ENCODE measurements around the gene AGAP3. TPM values are rescaled to one million over a fixed set of nuclear protein-coding genes. Genes with fewer than 3 reads are reported as not detected.

Gene AGAP3
- total and polyA plus RNA-seq, 2 of the 4 experiments (the other 2 are of a cell fraction), result 35.3 to 93.9 TPM

DNA sequence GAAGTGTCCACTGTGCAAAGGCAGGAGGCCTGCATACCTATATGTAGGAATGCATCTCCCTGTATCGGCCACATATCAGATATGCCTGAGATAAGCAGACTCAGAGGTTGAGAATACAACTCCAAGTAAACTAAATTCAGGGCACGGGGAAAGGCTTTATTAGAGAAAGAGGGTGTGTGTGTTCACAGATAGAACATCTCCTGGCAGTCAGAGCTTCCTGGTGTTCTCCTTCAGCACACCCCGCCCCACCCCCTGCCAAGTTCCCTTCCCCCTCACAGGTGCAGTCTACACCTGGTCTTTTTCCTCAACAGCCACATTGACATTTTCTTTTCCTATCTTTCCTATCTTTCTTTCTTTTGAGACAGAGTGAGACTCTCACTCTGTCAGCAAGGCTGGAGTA is 64.1 kb downstream of the AGAP3 start (continued):
- TF ChIP-seq, protein P1, sequence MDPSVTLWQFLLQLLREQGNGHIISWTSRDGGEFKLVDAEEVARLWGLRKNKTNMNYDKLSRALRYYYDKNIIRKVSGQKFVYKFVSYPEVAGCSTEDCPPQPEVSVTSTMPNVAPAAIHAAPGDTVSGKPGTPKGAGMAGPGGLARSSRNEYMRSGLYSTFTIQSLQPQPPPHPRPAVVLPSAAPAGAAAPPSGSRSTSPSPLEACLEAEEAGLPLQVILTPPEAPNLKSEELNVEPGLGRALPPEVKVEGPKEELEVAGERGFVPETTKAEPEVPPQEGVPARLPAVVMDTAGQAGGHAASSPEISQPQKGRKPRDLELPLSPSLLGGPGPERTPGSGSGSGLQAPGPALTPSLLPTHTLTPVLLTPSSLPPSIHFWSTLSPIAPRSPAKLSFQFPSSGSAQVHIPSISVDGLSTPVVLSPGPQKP (IDR thresholded peaks at IDR 0.05; ENCODE audit: borderline replicate concordance, low read depth, low read length), result no peak
- TF ChIP-seq MAFK (IDR thresholded peaks at IDR 0.05; ENCODE audit: low read depth, low read length) (no peak), RCOR1 (IDR thresholded peaks at IDR 0.05; ENCODE audit: insufficient replicate concordance, low read length) (no peak), CEBPB (IDR thresholded peaks at IDR 0.05; ENCODE audit: low read depth, low read length) (no peak)
